H1 (cell line): Measurements from ENCODE around the gene HTR3D. TPM values are rescaled to one million over a fixed set of nuclear protein-coding genes. Genes with fewer than 3 reads are reported as not detected.
"Not testable (repeated sequence)": the region's sequence is repeated elsewhere in the genome, so short reads cannot be mapped to it uniquely, and the experiment has no call there.

Experiments used
- CTCF ChIA-PET: fragments of 300-600 bp; sonication (Branson Sonifier 250); formaldehyde crosslinking; loops from one replicate; lab custom pipeline; 2021; ENCODE audit not compliant: partially characterized antibody; lab: Charles Lee
- POLR2A ChIA-PET: fragments of 300-600 bp; sonication (Branson Sonifier 250); formaldehyde crosslinking; loops from one replicate; lab custom pipeline; 2021; ENCODE audit warnings: inconsistent platforms; ENCODE audit not compliant: partially characterized antibody; lab: Charles Lee
- DNase-seq, 2 experiments: peaks; one replicate each; pipeline versions ENCODE4 v3.0.0 to v3.0.0-alpha.2; 2010 to 2022; ENCODE audit warnings: low spot score in 2 of 2, low read depth in 1 of 2, mixed read lengths in 1 of 2
- FAIRE-seq: peaks from 2 replicates; lab custom pipeline; 2011; peaks lifted over from hg19 to GRCh38; lab: Jason Lieb, UNC
- H2AFZ ChIP-seq: 2 replicates; pipeline ENCODE4 v1.8.1; 2012; ENCODE audit warnings: low read length, inconsistent platforms
- H2AK5ac ChIP-seq: 2 replicates; pipeline ENCODE4 v1.6.1; 2013; ENCODE audit warnings: low read depth, low read length
- H2BK120ac ChIP-seq: replicated peaks from 2 replicates; pipeline ENCODE3; 2013; ENCODE audit warnings: low read depth, low read length, inconsistent platforms
- H2BK12ac ChIP-seq: 2 replicates; pipeline ENCODE4 v1.6.1; 2013; ENCODE audit warnings: low read depth, low read length
- H2BK15ac ChIP-seq: 2 replicates; pipeline ENCODE4 v1.6.1; 2013; ENCODE audit warnings: low read length
- H2BK20ac ChIP-seq: 2 replicates; pipeline ENCODE4 v1.6.1; 2013; ENCODE audit warnings: low read length
- H2BK5ac ChIP-seq: 2 replicates; pipeline ENCODE4 v1.6.1; 2013; ENCODE audit warnings: low read depth, low read length
- H3K14ac ChIP-seq: 2 replicates; pipeline ENCODE4 v1.6.1; 2013; ENCODE audit warnings: inconsistent platforms; ENCODE audit not compliant: insufficient read length
- H3K18ac ChIP-seq: 2 replicates; pipeline ENCODE4 v1.6.1; 2013; ENCODE audit warnings: low read length; ENCODE audit errors: extremely low read depth
- H3K23ac ChIP-seq: 2 replicates; pipeline ENCODE4 v1.6.1; 2013; ENCODE audit warnings: inconsistent platforms; ENCODE audit not compliant: insufficient read length
- H3K23me2 ChIP-seq: 2 replicates; pipeline ENCODE4 v1.6.1; 2013; ENCODE audit warnings: low read depth, low read length
- H3K27ac ChIP-seq: 2 replicates; pipeline ENCODE4 v1.6.1; 2011; ENCODE audit warnings: low read depth, low read length, inconsistent platforms
- H3K27me3 ChIP-seq, 4 experiments: replicated peaks in 1 of 4; 1 replicate in 1 of 4; 2 replicates in 3 of 4; pipeline versions ENCODE4 v1.6.1 to v1.8.1; 2011 to 2013; ENCODE audit warnings: low read length in 3 of 4, mild to moderate bottlenecking in 3 of 4, inconsistent platforms in 2 of 4, mixed read lengths in 2 of 4, moderate library complexity in 1 of 4; ENCODE audit not compliant: control insufficient read depth in 3 of 4, insufficient read depth in 3 of 4; ENCODE audit errors: extremely low read depth in 1 of 4
- H3K36me3 ChIP-seq, 4 experiments: 2 replicates each; pipeline versions ENCODE4 v1.6.1 to v1.8.1; 2011 to 2013; ENCODE audit warnings: mild to moderate bottlenecking in 4 of 4, low read length in 3 of 4, moderate library complexity in 2 of 4, control low read depth in 1 of 4, inconsistent platforms in 1 of 4; ENCODE audit not compliant: insufficient read depth in 4 of 4, control insufficient read depth in 2 of 4
- H3K4ac ChIP-seq: replicated peaks from 2 replicates; pipeline ENCODE3; 2013; ENCODE audit warnings: low read length, low read depth, mixed read lengths, inconsistent platforms; ENCODE audit not compliant: insufficient read length
- H3K4me1 ChIP-seq, 4 experiments: replicated peaks in 1 of 4; 1 replicate in 1 of 4; 2 replicates in 3 of 4; pipeline versions ENCODE4 v1.6.1 to v1.8.1; 2011 to 2013; ENCODE audit warnings: low read length in 3 of 4, inconsistent platforms in 2 of 4, mixed read lengths in 1 of 4; ENCODE audit not compliant: insufficient read depth in 4 of 4, control insufficient read depth in 3 of 4
- H3K4me2 ChIP-seq, 2 experiments: 2 replicates each; pipeline versions ENCODE4 v1.6.1 to v1.8.1; 2011 to 2013; ENCODE audit warnings: low read depth in 2 of 2, low read length in 2 of 2, control low read depth in 1 of 2, inconsistent platforms in 1 of 2, mild to moderate bottlenecking in 1 of 2; ENCODE audit not compliant: insufficient read depth in 1 of 2
- H3K4me3 ChIP-seq, 4 experiments: fragments of 200-600, 300-600 bp in 1 of 4; sonication (generic), shearing (Covaris generic), sonication (Bioruptor Twin) in 1 of 4; 2 replicates each; pipeline versions ENCODE4 v1.5.1 to v1.8.1; 2011 to 2016; ENCODE audit warnings: low read length in 4 of 4, low read depth in 3 of 4, control low read depth in 2 of 4, inconsistent platforms in 2 of 4, mild to moderate bottlenecking in 2 of 4, mixed read lengths in 1 of 4, moderate library complexity in 1 of 4; ENCODE audit not compliant: insufficient read depth in 2 of 4; ENCODE audit errors: extremely low read depth in 1 of 4
- H3K56ac ChIP-seq: replicated peaks from 2 replicates; pipeline ENCODE3; 2013; ENCODE audit warnings: low read depth, mild to moderate bottlenecking, mixed read lengths, low read length, inconsistent platforms; ENCODE audit not compliant: insufficient read length
- H3K79me1 ChIP-seq: 2 replicates; pipeline ENCODE4 v1.6.1; 2013; ENCODE audit warnings: low read depth, low read length, control low read depth
- H3K79me2 ChIP-seq, 2 experiments: 2 replicates each; pipeline versions ENCODE4 v1.6.1 to v1.8.1; 2012 to 2013; ENCODE audit warnings: low read length in 2 of 2, mild to moderate bottlenecking in 2 of 2, inconsistent platforms in 1 of 2; ENCODE audit not compliant: insufficient read depth in 2 of 2, control insufficient read depth in 1 of 2
- H3K9ac ChIP-seq, 4 experiments: replicated peaks in 1 of 4; 1 replicate in 1 of 4; 2 replicates in 3 of 4; pipeline versions ENCODE4 v1.6.1 to v1.8.1; 2011 to 2013; ENCODE audit warnings: low read depth in 3 of 4, low read length in 3 of 4, control low read depth in 2 of 4, mild to moderate bottlenecking in 2 of 4, moderate library complexity in 2 of 4, inconsistent platforms in 1 of 4; ENCODE audit errors: extremely low read depth in 1 of 4
- H3K9me3 ChIP-seq, 2 experiments: 2 replicates each; pipeline versions ENCODE4 v1.6.1 to v1.8.1; 2012 to 2013; ENCODE audit warnings: mild to moderate bottlenecking in 2 of 2, moderate library complexity in 2 of 2, control low read depth in 1 of 2, inconsistent platforms in 1 of 2, low read depth in 1 of 2, low read length in 1 of 2, mixed read lengths in 1 of 2; ENCODE audit not compliant: insufficient read depth in 2 of 2
- H4K20me1 ChIP-seq, 2 experiments: replicated peaks in 1 of 2; 2 replicates each; pipeline versions ENCODE3 to v1.8.1; 2011 to 2013; ENCODE audit warnings: inconsistent platforms in 2 of 2, low read length in 2 of 2, mild to moderate bottlenecking in 1 of 2; ENCODE audit not compliant: insufficient read depth in 2 of 2, control insufficient read depth in 1 of 2
- H4K5ac ChIP-seq: 2 replicates; pipeline ENCODE4 v1.6.1; 2013; ENCODE audit warnings: low read length, low read depth, mixed read lengths, inconsistent platforms; ENCODE audit not compliant: insufficient read length
- H4K8ac ChIP-seq: 2 replicates; pipeline ENCODE4 v1.8.0; 2013; ENCODE audit warnings: mild to moderate bottlenecking, moderate library complexity, low read length, inconsistent platforms; ENCODE audit not compliant: insufficient read depth; ENCODE audit errors: extremely low read depth
- H4K91ac ChIP-seq: replicated peaks from 2 replicates; pipeline ENCODE3; 2013; ENCODE audit warnings: low read length, mixed read lengths, inconsistent platforms; ENCODE audit not compliant: insufficient read length
- NRF1 ChIP-seq: IDR thresholded peaks from 2 replicates; pipeline ENCODE4 v1.6.1; 2011; ENCODE audit warnings: mild to moderate bottlenecking, low read depth, low read length, improper control_type of control experiment
- RAD21 ChIP-seq, 2 experiments: IDR thresholded peaks in 1 of 2; conservative IDR thresholded peaks in 1 of 2; 2 replicates each; pipeline ENCODE4 v1.6.1; 2011; ENCODE audit warnings: low read depth in 2 of 2, low read length in 2 of 2, improper control_type of control experiment in 1 of 2, inconsistent platforms in 1 of 2, mild to moderate bottlenecking in 1 of 2, moderate library complexity in 1 of 2
- WGBS, 2 experiments: shearing (Covaris generic) in 1 of 2; methylation state at CpG; one replicate each; pipeline versions ENCODE4 v1.1.6 to v1.1.7; 2013 to 2015; ENCODE audit warnings: low lambda C conversion rate in 2 of 2, mixed read lengths in 2 of 2, inconsistent platforms in 1 of 2, low coverage in 1 of 2, missing lambda C conversion rate in 1 of 2; ENCODE audit not compliant: insufficient replicate concordance in 2 of 2, insufficient coverage in 1 of 2, insufficient read length in 1 of 2; ENCODE audit errors: extremely low coverage in 1 of 2, missing lambda C conversion rate in 1 of 2; 5-methylcytosine and 5-hydroxymethylcytosine counted together
- polyA plus RNA-seq, 7 experiments: library from polyadenylated mRNA; depleted of rRNA in 3 of 7; stranded (reverse) in 5 of 7; unstranded in 2 of 7; fragments of >200 nt in 5 of 7; fragments of 200-250 nt in 2 of 7; gene quantifications; 1 replicate in 5 of 7; 2 replicates in 1 of 7; 4 replicates in 1 of 7; pipeline versions ENCODE4 v1.2.1 to v1.2.3, GENCODE V29; 2011 to 2013; ENCODE audit warnings: missing spikeins in 2 of 7, mixed read lengths in 2 of 7
- total RNA-seq: library from RNA; stranded (reverse); fragmentation: NEBNext Ultra II Directional; extraction: Animal tissue kit (Norgen Biotek cat#: 25700); gene quantifications from 2 replicates; pipeline ENCODE4 v1.2.1, GENCODE V29; 2021

Gene HTR3D
- total and polyA plus RNA-seq, 2 of the 8 experiments (the other 6 are each of a cell fraction or from before 2014, with no cell fraction given), result not detected

DNA sequence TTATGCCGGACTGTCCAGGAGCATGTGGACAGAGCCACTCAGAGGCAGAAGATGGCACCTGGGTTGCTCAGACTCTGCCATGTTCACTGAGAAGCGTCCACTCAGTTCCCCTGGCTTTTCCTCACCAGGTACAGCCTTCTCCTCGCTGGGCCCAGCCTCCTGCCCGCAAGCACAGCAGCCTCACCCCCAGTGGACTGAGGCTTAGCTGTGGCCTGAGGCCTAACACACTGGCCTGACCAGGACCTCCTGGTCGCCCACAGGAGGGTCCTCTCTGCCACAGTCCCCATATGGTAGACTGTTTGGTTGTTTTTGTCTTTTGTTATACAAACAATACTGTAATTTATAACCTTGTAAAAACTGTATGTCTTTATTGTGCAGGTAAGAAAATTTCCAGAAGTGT lies 36.8 kb downstream of the HTR3D start (continued):
- TF ChIP-seq RAD21 (IDR thresholded peaks at IDR 0.05 in 1 of 2, conservative IDR thresholded peaks at IDR 0.05 in 1 of 2; ENCODE audit: low read depth in 2 of 2, low read length in 2 of 2) (no peak), NRF1 (no peak)

DNA sequence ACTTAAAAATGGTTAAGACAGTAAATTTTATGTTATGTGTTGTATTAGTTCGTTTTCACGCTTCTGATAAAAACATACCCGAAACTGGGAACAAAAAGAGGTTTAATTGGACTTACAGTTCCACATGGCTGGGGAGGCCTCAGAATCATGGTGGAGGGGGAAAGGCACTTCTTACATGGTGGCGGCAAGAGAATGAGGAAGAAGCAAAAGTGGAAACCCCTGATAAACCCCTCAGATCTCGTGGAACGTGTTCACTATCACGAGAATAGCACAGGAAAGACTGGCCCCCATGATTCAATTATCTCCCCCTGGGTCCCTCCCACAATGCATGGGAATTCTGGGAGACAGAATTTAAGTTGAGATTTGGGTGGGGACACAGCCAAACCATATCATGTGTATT lies 39.6 kb downstream of the HTR3D start:
- DNase-seq, POLR2A ChIA-PET, H3K4me1 ChIP-seq, H4K8ac ChIP-seq, H2BK20ac ChIP-seq, H3K23ac ChIP-seq, CTCF ChIA-PET, H2BK120ac ChIP-seq, H3K79me2 ChIP-seq, H4K5ac ChIP-seq, H3K36me3 ChIP-seq, H2BK15ac ChIP-seq, H3K4ac ChIP-seq, FAIRE-seq, H3K9me3 ChIP-seq, H3K14ac ChIP-seq, H2AK5ac ChIP-seq, H4K91ac ChIP-seq, H3K18ac ChIP-seq, H3K79me1 ChIP-seq, H3K56ac ChIP-seq, H3K4me3 ChIP-seq, H3K27me3 ChIP-seq, H3K23me2 ChIP-seq, H4K20me1 ChIP-seq, H3K27ac ChIP-seq, H2AFZ ChIP-seq, H2BK12ac ChIP-seq, H3K9ac ChIP-seq, H3K4me2 ChIP-seq, H2BK5ac ChIP-seq: not testable (repeated sequence)
- 90% methylated on average over 7 of the region's 7 CpGs; no CpG with 5 or more reads in 1 of the 2 experiments for WGBS, 2 experiments
